Calu3 (cell line): ENCODE measurements around the gene APOO. TPM values are rescaled to one million over a fixed set of nuclear protein-coding genes. Genes with fewer than 3 reads are reported as not detected.

Source experiments
- BruUV-seq: library from RNA; stranded (reverse); fragments of 400-500 nt; replicated peaks from 2 replicates; lab custom pipeline; 2021; lab: Mats Ljungman, UMichigan
- CTCF ChIA-PET: fragments of 300-600 bp; sonication (Branson Sonifier 250); formaldehyde crosslinking; loops from one replicate; lab custom pipeline; 2022; ENCODE audit warnings: antibody characterized with exemption; lab: Charles Lee
- DNase-seq: peaks from one replicate; pipeline ENCODE4 v3.0.0; 2022
- H3K27ac Mint-ChIP-seq: one replicate; pipeline ENCODE4 v1.8.0; 2022; ENCODE audit warnings: mixed read lengths; ENCODE audit not compliant: unreplicated experiment
- H3K27me3 Mint-ChIP-seq: one replicate; pipeline ENCODE4 v1.8.0; 2022; ENCODE audit warnings: mixed read lengths; ENCODE audit not compliant: unreplicated experiment
- H3K36me3 Mint-ChIP-seq: one replicate; pipeline ENCODE4 v1.8.0; 2022; ENCODE audit warnings: mild to moderate bottlenecking, moderate library complexity, mixed read lengths; ENCODE audit not compliant: insufficient read depth, unreplicated experiment
- H3K4me1 Mint-ChIP-seq: one replicate; pipeline ENCODE4 v1.8.0; 2022; ENCODE audit warnings: mild to moderate bottlenecking, low read depth, mixed read lengths; ENCODE audit not compliant: unreplicated experiment
- H3K4me3 Mint-ChIP-seq: one replicate; pipeline ENCODE4 v1.8.0; 2022; ENCODE audit warnings: mild to moderate bottlenecking, low read depth, moderate library complexity, mixed read lengths; ENCODE audit not compliant: unreplicated experiment
- H3K9me3 Mint-ChIP-seq: one replicate; pipeline ENCODE4 v1.8.0; 2022; ENCODE audit warnings: low read depth, mixed read lengths; ENCODE audit not compliant: unreplicated experiment
- CTCF ChIP-seq: fragments of 200-600 bp; IDR thresholded peaks from one replicate; pipeline ENCODE4 v1.8.0; 2022; ENCODE audit warnings: antibody characterized with exemption; ENCODE audit not compliant: unreplicated experiment
- intact Hi-C: fragments of 100-400 bp; cut with micrococcal nuclease; formaldehyde crosslinking; loops from one replicate; pipeline ENCODE4 v1.10.0; 2022; ENCODE audit not compliant: unreplicated experiment
- total RNA-seq: library from RNA; stranded (reverse); gene quantifications from 2 replicates; pipeline ENCODE4 v1.2.3, GENCODE V29; 2022

The APOO gene
- total RNA-seq, 1 experiment from 2014 or later: 46.8 TPM

- no TSS peak for BruUV-seq
- Mint-ChIP-seq H3K36me3 (no peaks in the 10 kb centered on the region), H3K4me1 (no peaks in the 10 kb centered on the region), H3K27ac (no peak overlapping the region), H3K27me3 (no peaks in the 10 kb centered on the region), H3K9me3 (no peaks in the 10 kb centered on the region), H3K4me3 (no peak overlapping the region)
- intact Hi-C loops: no loop called here
- TF ChIP-seq CTCF: no peak
- CTCF ChIA-PET: interaction anchor here (0.7 kb wide), 1 partner anchor 55 kb away, joined by 6 read pairs; no protein-coding TSS in a partner anchor
- DNase-seq: no peak
Observed at GRCh38 chrX:23816179-23816578, 91.6 kb downstream of the APOO start.

GRCh38 chrX:23815376-23815775 is 92.4 kb downstream of the APOO start:
- H3K36me3 Mint-ChIP-seq: no peaks in the 10 kb centered on the region
- H3K27me3 Mint-ChIP-seq: no peaks in the 10 kb centered on the region
- H3K4me1 Mint-ChIP-seq: no peaks in the 10 kb centered on the region
- intact Hi-C loops: no loop called here
- DNase-seq: no peak
- H3K4me3 Mint-ChIP-seq: no peak overlapping the region
- CTCF ChIA-PET: no interaction called here
- H3K9me3 Mint-ChIP-seq: no peaks in the 10 kb centered on the region
- no peak for TF ChIP-seq CTCF
- BruUV-seq: no TSS peak
- H3K27ac Mint-ChIP-seq: no peak overlapping the region

- CTCF ChIA-PET: interaction anchor here (0.6 kb wide), 2 partner anchors 120 to 151 kb away, joined by 3 to 5 read pairs; no protein-coding TSS in a partner anchor
- H3K9me3 Mint-ChIP-seq: no peaks in the 10 kb centered on the region
- no peak overlapping the region for H3K4me3 Mint-ChIP-seq
- intact Hi-C loops: no loop called here
- no peak for DNase-seq
- TF ChIP-seq CTCF: no peak
- H3K27ac Mint-ChIP-seq: no peak overlapping the region
- H3K36me3 Mint-ChIP-seq: no peaks in the 10 kb centered on the region
- H3K27me3 Mint-ChIP-seq: no peaks in the 10 kb centered on the region
- H3K4me1 Mint-ChIP-seq: no peaks in the 10 kb centered on the region
- no TSS peak for BruUV-seq
Observed at GRCh38 chrX:23813808-23814207, 93.9 kb downstream of the APOO start.

- H3K4me3 Mint-ChIP-seq: no peak overlapping the region
- CTCF ChIA-PET: no interaction called here
- no peaks in the 10 kb centered on the region for H3K27me3 Mint-ChIP-seq
- no peaks in the 10 kb centered on the region for H3K9me3 Mint-ChIP-seq
- TF ChIP-seq CTCF: no peak
- H3K27ac Mint-ChIP-seq: no peak overlapping the region
- BruUV-seq: no TSS peak
- no peak for DNase-seq
- peaks cover 6% of the 10 kb centered on the region for H3K4me1 Mint-ChIP-seq
- H3K36me3 Mint-ChIP-seq: peaks cover 12% of the 10 kb centered on the region
- intact Hi-C loops: no loop called here
Observed at GRCh38 chrX:23811656-23812055, 96.1 kb downstream of the APOO start.
